T-cell (primary cell): ENCODE data around the gene SMOC1. TPM values are rescaled to one million over a fixed set of nuclear protein-coding genes. Genes with fewer than 3 reads are reported as not detected.

Source experiments
- ATAC-seq, 4 experiments: fragments of 200-7000 bp in 3 of 4; fragments of 150-1000 bp in 1 of 4; cut with Tn5 transposase; replicated peaks in 1 of 4; 1 replicate in 3 of 4; 2 replicates in 1 of 4; pipeline ENCODE4 v1.10.0; 2021; ENCODE audit warnings: moderate library complexity in 3 of 4, mild to moderate bottlenecking in 2 of 4, moderate number of reproducible peaks in 1 of 4
- CTCF ChIA-PET, 2 donors: fragments of 300-600 bp; sonication (Branson Sonifier 250); formaldehyde crosslinking; loops; one replicate each; lab custom pipeline; 2022; ENCODE audit warnings: antibody characterized with exemption in 2 of 2; lab: Charles Lee
- POLR2A ChIA-PET, 2 donors: fragments of 300-600 bp; sonication (Branson Sonifier 250); formaldehyde crosslinking; loops; one replicate each; lab custom pipeline; 2022; ENCODE audit warnings: antibody characterized with exemption in 2 of 2; lab: Charles Lee
- DNase-seq, 35 experiments: peaks; one replicate each; pipeline versions ENCODE4 v3.0.0 to v3.0.0-alpha.2; 2013 to 2023
- H3K27ac ChIP-seq: one replicate; pipeline ENCODE4 v1.5.1; 2013; ENCODE audit warnings: low read length
- H3K27me3 ChIP-seq, 2 experiments: replicated peaks in 1 of 2; 1 replicate in 1 of 2; 2 replicates in 1 of 2; pipeline versions ENCODE4 v1.6.1 to v1.7.0; 2013; ENCODE audit warnings: low read length in 1 of 2, mixed read lengths in 1 of 2; ENCODE audit not compliant: control insufficient read depth in 2 of 2, insufficient read depth in 2 of 2; ENCODE audit errors: extremely low read depth in 1 of 2
- H3K36me3 ChIP-seq, 2 donors: 1 replicate in 1 of 2; 2 replicates in 1 of 2; pipeline versions ENCODE4 v1.6.1 to v1.7.0; 2013; ENCODE audit warnings: low read length in 1 of 2; ENCODE audit not compliant: control insufficient read depth in 2 of 2, insufficient read depth in 1 of 2; ENCODE audit errors: extremely low read depth in 1 of 2
- H3K4me1 ChIP-seq, 2 experiments: 1 replicate in 1 of 2; 2 replicates in 1 of 2; pipeline versions ENCODE4 v1.6.1 to v1.7.0; 2013; ENCODE audit warnings: low read length in 2 of 2, mixed read lengths in 1 of 2; ENCODE audit not compliant: insufficient read depth in 2 of 2, control insufficient read depth in 1 of 2; ENCODE audit errors: extremely low read depth in 1 of 2
- H3K4me3 ChIP-seq, 2 donors: 1 replicate in 1 of 2; 2 replicates in 1 of 2; pipeline versions ENCODE4 v1.5.1 to v1.7.0; 2013; ENCODE audit warnings: mild to moderate bottlenecking in 2 of 2, low read length in 1 of 2, moderate library complexity in 1 of 2; ENCODE audit not compliant: control insufficient read depth in 1 of 2; ENCODE audit errors: extremely low read depth in 1 of 2
- H3K9me3 ChIP-seq: 2 replicates; pipeline ENCODE4 v1.7.0; 2013
- H3K27ac Mint-ChIP-seq, 2 donors: one replicate each; pipeline ENCODE4 v1.8.0; 2020 to 2021; ENCODE audit warnings: mild to moderate bottlenecking in 2 of 2, mixed read lengths in 2 of 2
- H3K27me3 Mint-ChIP-seq, 2 donors: one replicate each; pipeline ENCODE4 v1.8.0; 2021 to 2022; ENCODE audit warnings: mixed read lengths in 2 of 2
- H3K36me3 Mint-ChIP-seq: one replicate; pipeline ENCODE4 v1.8.0; 2021; ENCODE audit warnings: mixed read lengths
- H3K4me1 Mint-ChIP-seq, 3 donors: one replicate each; pipeline ENCODE4 v1.8.0; 2020 to 2022; ENCODE audit warnings: mixed read lengths in 3 of 3, mild to moderate bottlenecking in 1 of 3
- H3K4me3 Mint-ChIP-seq, 3 donors: one replicate each; pipeline ENCODE4 v1.8.0; 2020 to 2022; ENCODE audit warnings: mild to moderate bottlenecking in 3 of 3, mixed read lengths in 3 of 3, moderate library complexity in 3 of 3
- H3K9me3 Mint-ChIP-seq, 3 donors: one replicate each; pipeline ENCODE4 v1.8.0; 2020 to 2022; ENCODE audit warnings: mixed read lengths in 3 of 3
- WGBS: methylation state at CpG from one replicate; pipeline ENCODE4 v1.1.5; 2013; ENCODE audit warnings: missing lambda C conversion rate; ENCODE audit not compliant: insufficient coverage; 5-methylcytosine and 5-hydroxymethylcytosine counted together
- total RNA-seq, 35 experiments: library from RNA in 6 of 35; stranded (reverse) in 6 of 35; fragments of 120-200 nt in 1 of 35; gene quantifications; one replicate each; pipeline versions ENCODE4 v1.2.1 to v1.2.4 and lab custom pipeline; 2013 to 2026

SMOC1 gene
- total RNA-seq, 5 donors from 2014 or later (not counting 1 experiment from before 2014, with no cell fraction given) = not detected

DNA sequence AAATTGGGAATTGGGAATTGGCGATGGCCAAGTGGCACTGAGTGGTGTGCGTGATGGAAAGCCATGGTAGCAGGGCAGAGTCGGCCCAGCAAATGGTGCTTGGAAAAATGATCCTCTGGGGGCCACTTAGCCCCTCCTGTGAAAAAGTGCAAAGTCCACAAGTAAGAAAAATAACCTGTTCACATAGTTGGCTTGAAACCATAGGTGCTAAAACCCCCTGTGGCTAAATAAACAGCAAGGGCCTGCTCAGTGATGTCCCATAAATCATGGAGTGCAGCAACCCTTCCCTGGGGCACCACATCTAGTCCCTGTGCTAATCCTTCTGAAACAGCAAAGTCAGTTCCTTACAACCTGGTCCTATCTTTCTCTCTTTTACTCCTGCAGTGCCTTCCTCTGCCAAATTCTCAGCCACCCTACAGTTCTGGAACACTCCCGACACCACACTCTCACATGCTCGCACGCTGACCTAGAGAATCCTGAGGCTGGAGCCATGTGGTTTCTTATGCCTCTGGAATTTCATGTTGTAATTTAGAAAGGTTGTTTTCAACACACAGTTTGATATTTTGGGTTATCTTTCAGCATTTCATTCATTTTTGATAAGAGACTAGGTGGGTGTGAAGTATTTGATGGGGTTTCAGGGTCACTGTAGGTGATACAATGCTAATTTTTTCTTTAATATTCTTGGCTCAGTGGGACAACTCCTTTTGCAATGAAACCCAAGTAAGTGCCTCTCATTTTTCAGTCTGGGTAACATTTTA is 123.6 kb downstream of the SMOC1 start:
- DNase-seq (no peak), ATAC-seq (no peak)
- ChIA-PET CTCF (no interaction called here), POLR2A (no interaction called here)
- peaks cover 8 to 11% of the 10 kb centered on the region in 2 donors for H3K27me3 Mint-ChIP-seq
- 82% methylated on average over 3 of the region's 6 CpGs for WGBS
- Histone ChIP-seq H3K4me3 (no peak overlapping the region), H3K9me3 (no peaks in the 10 kb centered on the region), H3K4me1 (no peaks in the 10 kb centered on the region), H3K27me3 (peaks cover 0 to 6% of the 10 kb centered on the region in 2 experiments), H3K27ac (no peak overlapping the region), H3K36me3 (no peaks in the 10 kb centered on the region)
- H3K36me3 Mint-ChIP-seq = no peaks in the 10 kb centered on the region
- no peak overlapping the region for H3K4me3 Mint-ChIP-seq
- H3K9me3 Mint-ChIP-seq = no peaks in the 10 kb centered on the region
- H3K27ac Mint-ChIP-seq = no peak overlapping the region
- H3K4me1 Mint-ChIP-seq = no peaks in the 10 kb centered on the region

DNA sequence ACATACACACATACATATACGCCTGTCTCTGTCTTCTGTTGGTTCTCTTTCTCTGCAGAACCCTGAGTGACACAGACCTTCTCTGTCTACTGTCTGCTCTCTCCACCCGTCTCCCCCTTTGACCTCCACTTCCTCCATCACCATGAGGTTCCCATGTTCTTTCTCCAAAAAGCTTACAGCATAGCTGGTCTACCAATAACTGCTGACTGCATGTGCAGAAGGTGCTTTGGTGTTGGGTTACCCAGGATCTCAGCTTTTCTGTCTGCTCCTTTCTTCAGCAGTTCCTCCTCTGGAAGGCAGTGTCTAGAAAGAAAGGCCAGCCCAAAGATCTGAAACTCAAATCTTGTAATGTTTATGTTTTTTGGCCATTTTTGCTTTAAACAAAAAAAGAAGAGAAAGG is 125.6 kb downstream of the SMOC1 start:
- H3K9me3 ChIP-seq = no peaks in the 10 kb centered on the region
- H3K27ac ChIP-seq = no peak overlapping the region
- no peaks in the 10 kb centered on the region for H3K9me3 Mint-ChIP-seq
- H3K4me3 ChIP-seq = no peak overlapping the region
- DNase-seq (no peak), ATAC-seq (no peak)
- no peak overlapping the region for H3K4me3 Mint-ChIP-seq
- 70% methylated on average over 2 of the region's 2 CpGs for WGBS
- H3K27ac Mint-ChIP-seq = no peak overlapping the region
- peaks cover 3 to 8% of the 10 kb centered on the region in 2 donors for H3K27me3 Mint-ChIP-seq
- no peaks in the 10 kb centered on the region for H3K4me1 Mint-ChIP-seq
- ChIA-PET POLR2A (no interaction called here), CTCF (no interaction called here)
- no peaks in the 10 kb centered on the region for H3K4me1 ChIP-seq
- H3K36me3 Mint-ChIP-seq = no peaks in the 10 kb centered on the region
- no peaks in the 10 kb centered on the region for H3K36me3 ChIP-seq
- H3K27me3 ChIP-seq = peaks cover 0 to 6% of the 10 kb centered on the region in 2 experiments

DNA sequence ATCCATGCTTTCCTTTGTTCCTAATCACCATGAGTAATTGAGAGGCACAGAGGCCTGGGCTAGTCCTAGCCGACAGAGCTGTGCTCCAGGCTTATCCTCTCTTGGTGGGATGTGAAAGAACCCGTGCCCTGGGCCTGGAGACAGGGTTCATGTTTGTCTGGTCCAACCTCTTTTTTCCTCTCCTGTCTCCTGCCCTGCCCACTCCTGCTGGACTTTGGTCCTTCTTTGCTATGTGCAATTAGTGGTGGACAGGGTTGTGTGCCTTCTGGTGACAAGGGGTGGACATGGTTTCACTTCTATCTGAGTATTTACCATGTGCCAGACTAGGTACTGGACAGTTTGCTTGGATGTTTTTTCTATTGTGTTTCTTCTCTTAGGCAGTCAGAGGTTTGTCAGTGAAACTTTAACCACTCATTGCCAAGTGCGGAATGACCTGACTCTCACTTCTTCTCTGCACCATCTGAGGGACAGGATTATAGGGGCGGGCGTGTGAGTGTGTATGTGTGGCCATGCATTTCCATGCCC is 126.1 kb downstream of the SMOC1 start:
- no peak overlapping the region for H3K27ac Mint-ChIP-seq
- H3K36me3 Mint-ChIP-seq = no peaks in the 10 kb centered on the region
- POLR2A ChIA-PET = no interaction called here
- no peaks in the 10 kb centered on the region for H3K9me3 Mint-ChIP-seq
- H3K4me1 Mint-ChIP-seq = no peaks in the 10 kb centered on the region
- Histone ChIP-seq H3K27me3 (peaks cover 0 to 6% of the 10 kb centered on the region in 2 experiments), H3K4me1 (no peaks in the 10 kb centered on the region), H3K27ac (no peak overlapping the region), H3K36me3 (no peaks in the 10 kb centered on the region), H3K9me3 (no peaks in the 10 kb centered on the region), H3K4me3 (no peak overlapping the region)
- no peak overlapping the region for H3K4me3 Mint-ChIP-seq
- no peak for DNase-seq
- CTCF ChIA-PET = no interaction called here
- ATAC-seq = no peak
- no CpG with 5 or more reads among the region's 5 CpGs for WGBS
- H3K27me3 Mint-ChIP-seq = peaks cover 3% of the 10 kb centered on the region in 2 donors

DNA sequence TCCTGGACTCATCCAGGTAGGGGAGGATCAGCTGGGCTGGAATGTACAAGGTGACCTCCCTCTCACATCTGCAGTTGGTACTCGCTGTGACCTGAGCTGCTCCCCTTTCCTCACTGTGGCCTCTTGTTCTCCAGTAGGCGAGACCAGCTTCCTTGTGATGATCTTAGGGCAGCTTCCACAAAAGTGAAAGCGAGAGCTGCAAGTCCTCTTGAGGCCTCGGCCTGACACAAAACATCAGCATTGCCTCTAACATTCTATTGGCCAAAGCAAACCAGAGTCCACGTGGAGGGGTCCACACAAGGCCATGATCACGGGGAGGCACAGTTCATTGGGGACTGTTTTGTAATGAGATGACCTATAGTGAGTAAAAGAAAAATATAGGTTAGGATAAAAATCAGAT is 127.5 kb downstream of the SMOC1 start:
- Mint-ChIP-seq H3K4me3 (no peak overlapping the region), H3K27ac (no peak overlapping the region), H3K9me3 (no peaks in the 10 kb centered on the region), H3K36me3 (no peaks in the 10 kb centered on the region), H3K27me3 (peaks cover 3% of the 10 kb centered on the region in 2 donors), H3K4me1 (no peaks in the 10 kb centered on the region)
- Histone ChIP-seq H3K36me3 (no peaks in the 10 kb centered on the region), H3K4me3 (no peak overlapping the region), H3K4me1 (no peaks in the 10 kb centered on the region), H3K27ac (no peak overlapping the region), H3K27me3 (peaks cover 0 to 2% of the 10 kb centered on the region in 2 experiments), H3K9me3 (no peaks in the 10 kb centered on the region)
- CTCF ChIA-PET = no interaction called here
- ATAC-seq (no peak), DNase-seq (no peak)
- WGBS = no CpG with 5 or more reads among the region's 6 CpGs
- POLR2A ChIA-PET = no interaction called here

DNA sequence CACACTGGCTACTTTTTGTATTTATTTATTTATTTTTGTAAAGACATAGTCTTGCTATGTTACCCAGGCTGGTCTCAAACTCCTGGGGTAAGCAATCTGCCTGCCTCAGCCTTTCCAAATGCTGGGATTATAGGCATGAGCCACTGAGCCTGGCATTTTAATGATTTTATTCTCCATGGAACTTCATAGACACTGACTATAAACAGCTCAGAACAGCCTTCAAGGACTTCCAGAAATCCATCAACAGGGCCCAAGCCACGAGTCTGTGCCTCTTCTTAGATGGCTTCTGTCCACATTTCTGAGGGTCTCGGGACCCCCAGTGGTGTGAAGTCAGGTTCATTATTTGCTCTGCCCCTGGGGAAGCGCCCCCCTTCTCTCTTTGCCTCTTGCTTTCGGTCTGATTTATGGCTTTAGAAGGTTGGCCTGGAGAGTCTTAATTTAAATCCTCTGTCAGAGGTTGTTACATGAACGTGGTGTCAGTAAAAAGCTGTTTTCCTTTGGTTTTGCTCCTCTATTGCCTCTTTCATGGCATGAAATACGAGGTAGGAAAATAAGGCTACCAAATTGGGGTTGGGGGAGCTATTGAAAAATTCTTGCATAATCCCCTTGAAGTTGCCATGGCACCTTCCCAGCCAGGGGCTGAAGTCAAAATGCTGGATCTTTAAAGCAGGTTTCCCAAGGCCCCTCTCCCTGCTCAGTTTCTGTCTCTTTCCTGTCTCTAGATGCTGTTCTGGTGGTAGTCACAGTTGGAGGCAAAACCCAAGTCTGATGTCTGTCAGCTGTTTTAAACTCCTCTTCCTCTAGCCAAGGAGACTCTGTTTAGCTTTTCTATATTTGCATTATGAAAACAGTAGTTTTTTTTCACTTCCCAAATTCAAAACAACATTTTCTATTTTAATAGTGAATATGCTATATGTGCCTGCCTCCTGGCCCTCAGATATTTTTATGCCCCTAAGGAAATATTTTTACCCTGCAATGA is 129.4 kb downstream of the SMOC1 start:
- WGBS = 33% methylated on average over 2 of the region's 6 CpGs
- no peaks in the 10 kb centered on the region for H3K4me1 Mint-ChIP-seq
- Histone ChIP-seq H3K36me3 (no peaks in the 10 kb centered on the region), H3K27me3 (no peaks in the 10 kb centered on the region), H3K9me3 (no peaks in the 10 kb centered on the region), H3K27ac (no peak overlapping the region), H3K4me1 (no peaks in the 10 kb centered on the region), H3K4me3 (no peak overlapping the region)
- no peaks in the 10 kb centered on the region for H3K9me3 Mint-ChIP-seq
- ATAC-seq (no peak), DNase-seq (no peak)
- no peak overlapping the region for H3K27ac Mint-ChIP-seq
- ChIA-PET CTCF (no interaction called here), POLR2A (no interaction called here)
- no peaks in the 10 kb centered on the region for H3K36me3 Mint-ChIP-seq
- H3K27me3 Mint-ChIP-seq = peaks cover 2 to 3% of the 10 kb centered on the region in 2 donors
- H3K4me3 Mint-ChIP-seq = no peak overlapping the region

DNA sequence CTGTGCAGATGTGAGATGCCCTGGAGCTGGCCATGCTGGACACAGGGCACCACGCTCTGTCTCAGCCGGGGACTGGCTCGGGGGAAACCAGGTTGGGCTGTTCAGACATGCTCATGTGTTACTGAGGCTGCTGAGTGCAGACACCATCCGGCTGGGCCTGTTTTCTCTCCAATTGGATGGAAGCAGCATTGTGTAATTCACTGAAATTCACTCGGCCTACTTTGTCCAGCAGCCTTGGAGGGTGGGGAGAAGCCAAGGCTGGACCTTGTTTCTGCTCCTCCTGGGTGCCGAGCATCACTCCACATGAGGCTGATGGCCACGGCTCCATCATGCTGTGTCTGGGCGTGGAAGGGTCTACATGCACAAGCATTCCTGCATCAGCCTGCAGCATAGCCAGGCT is 130.7 kb downstream of the SMOC1 start:
- peaks cover 1 to 11% of the 10 kb centered on the region in 2 donors for H3K27me3 Mint-ChIP-seq
- H3K9me3 Mint-ChIP-seq = no peaks in the 10 kb centered on the region
- CTCF ChIA-PET = no interaction called here
- Histone ChIP-seq H3K27ac (no peak overlapping the region), H3K4me3 (no peak overlapping the region), H3K9me3 (no peaks in the 10 kb centered on the region), H3K36me3 (no peaks in the 10 kb centered on the region), H3K4me1 (no peaks in the 10 kb centered on the region), H3K27me3 (peaks cover 0 to 6% of the 10 kb centered on the region in 2 experiments)
- no peak overlapping the region for H3K4me3 Mint-ChIP-seq
- H3K27ac Mint-ChIP-seq = no peak overlapping the region
- POLR2A ChIA-PET = no interaction called here
- WGBS = 85% methylated on average over 8 of the region's 8 CpGs
- H3K4me1 Mint-ChIP-seq = no peaks in the 10 kb centered on the region
- no peak for DNase-seq
- no peak for ATAC-seq
- H3K36me3 Mint-ChIP-seq = no peaks in the 10 kb centered on the region
